Hepatocyte (in vitro differentiated cells): ENCODE data around the gene TMEM209. TPM values are rescaled to one million over a fixed set of nuclear protein-coding genes. Genes with fewer than 3 reads are reported as not detected.
"Not testable (repeated sequence)": the region's sequence is repeated elsewhere in the genome, so short reads cannot be mapped to it uniquely, and the experiment has no call there.

Experiments used
- DNase-seq: peaks from one replicate; pipeline ENCODE4 v3.0.0-alpha.2; 2016; ENCODE audit warnings: low spot score
- H2AFZ ChIP-seq: fragments of 200-600 bp; sonication (generic); 2 replicates; pipeline ENCODE4 v1.6.0; 2016; ENCODE audit warnings: antibody characterized with exemption, mild to moderate bottlenecking
- H3K27ac ChIP-seq: fragments of 200-600 bp; sonication (generic); 2 replicates; pipeline ENCODE4 v1.5.1; 2016; ENCODE audit warnings: mild to moderate bottlenecking
- H3K27me3 ChIP-seq: fragments of 200-600 bp; sonication (generic); 2 replicates; pipeline ENCODE4 v1.6.1; 2016
- H3K36me3 ChIP-seq: fragments of 200-600 bp; sonication (generic); replicated peaks from 2 replicates; pipeline ENCODE4 v1.5.1; 2016; ENCODE audit warnings: low read depth; ENCODE audit not compliant: insufficient read depth
- H3K4me1 ChIP-seq: fragments of 200-600 bp; sonication (generic); 2 replicates; pipeline ENCODE4 v1.5.1; 2016; ENCODE audit warnings: mild to moderate bottlenecking, moderate library complexity; ENCODE audit not compliant: insufficient read depth
- H3K4me2 ChIP-seq: fragments of 200-600 bp; sonication (generic); 2 replicates; pipeline ENCODE4 v1.6.0; 2016
- H3K4me3 ChIP-seq: fragments of 200-600 bp; sonication (generic); 2 replicates; pipeline ENCODE4 v1.5.1; 2016; ENCODE audit warnings: mild to moderate bottlenecking
- H3K79me2 ChIP-seq: fragments of 200-600 bp; sonication (generic); 2 replicates; pipeline ENCODE4 v1.6.0; 2017; ENCODE audit warnings: mild to moderate bottlenecking
- H3K9me2 ChIP-seq: fragments of 200-600 bp; sonication (generic); replicated peaks from 2 replicates; pipeline ENCODE4 v1.6.0; 2017; ENCODE audit warnings: mild to moderate bottlenecking; ENCODE audit not compliant: insufficient read depth
- H3K9me3 ChIP-seq: fragments of 200-600 bp; sonication (generic); 2 replicates; pipeline ENCODE4 v1.5.1; 2016; ENCODE audit warnings: low read depth, mild to moderate bottlenecking
- H4K20me1 ChIP-seq: fragments of 200-600 bp; sonication (generic); 2 replicates; pipeline ENCODE4 v1.6.0; 2016; ENCODE audit warnings: mild to moderate bottlenecking; ENCODE audit not compliant: insufficient read depth, poor library complexity, severe bottlenecking
- CTCF ChIP-seq: fragments of 200-600 bp; sonication (generic); IDR thresholded peaks from 2 replicates; pipeline ENCODE4 v1.5.1; 2016; ENCODE audit warnings: antibody characterized with exemption, mild to moderate bottlenecking; ENCODE audit not compliant: poor library complexity
- EZH2 ChIP-seq: fragments of 200-600 bp; sonication (generic); IDR thresholded peaks from 2 replicates; pipeline ENCODE4 v1.6.1; 2016; ENCODE audit warnings: antibody characterized with exemption, mild to moderate bottlenecking, borderline replicate concordance
- EZH2phosphoT487 ChIP-seq: fragments of 200-600 bp; sonication (generic); IDR thresholded peaks from one replicate; pipeline ENCODE4 v1.6.1; 2018; ENCODE audit warnings: antibody characterized with exemption, mild to moderate bottlenecking, low read depth, moderate library complexity; ENCODE audit not compliant: unreplicated experiment, severe bottlenecking
- WGBS: methylation state at CpG from one replicate; pipeline ENCODE4 v1.1.6; 2016; ENCODE audit warnings: low lambda C conversion rate; ENCODE audit errors: missing lambda C conversion rate; 5-methylcytosine and 5-hydroxymethylcytosine counted together
- polyA plus RNA-seq: library from polyadenylated mRNA; unstranded; fragments of >200 nt; fragmentation: Nextera tagmentation; extraction: Ambion mirVana; gene quantifications from 2 replicates; pipeline ENCODE4 v1.2.1, GENCODE V29; 2016
- total RNA-seq: library from RNA; depleted of rRNA; stranded (reverse); fragments of >200 nt; gene quantifications from 2 replicates; pipeline ENCODE4 v1.2.3, GENCODE V29; 2014

TMEM209 gene
- total and polyA plus RNA-seq, 2 experiments from 2014 or later: 14.2 to 16.1 TPM

GRCh38 chr7:130146693-130147405 lies 58.4 kb downstream of the TMEM209 start:
- DNase-seq: no peak
- Histone ChIP-seq H2AFZ (no peak overlapping the region), H3K4me1 (peaks cover 23% of the 10 kb centered on the region), H3K9me2 (no peaks in the 10 kb centered on the region), H3K27ac (no peak overlapping the region), H3K36me3 (no peaks in the 10 kb centered on the region), H3K9me3 (no peaks in the 10 kb centered on the region), H3K4me2 (no peak overlapping the region), H3K4me3 (no peak overlapping the region), H4K20me1 (no peaks in the 10 kb centered on the region), H3K27me3 (no peaks in the 10 kb centered on the region), H3K79me2 (no peaks in the 10 kb centered on the region)
- no peak for TF ChIP-seq CTCF
- WGBS: 89% methylated on average over 9 of the region's 9 CpGs

- H3K4me2 ChIP-seq, H3K9me3 ChIP-seq, H3K9me2 ChIP-seq, DNase-seq, H4K20me1 ChIP-seq, H2AFZ ChIP-seq, H3K79me2 ChIP-seq, H3K4me3 ChIP-seq, H3K27ac ChIP-seq, H3K36me3 ChIP-seq, H3K27me3 ChIP-seq: not testable (repeated sequence)
- peaks cover 28% of the 10 kb centered on the region for H3K4me1 ChIP-seq
- 90% methylated on average over 5 of the region's 5 CpGs for WGBS
Measured at GRCh38 chr7:130146142-130146541, 59.1 kb downstream of the TMEM209 start.

- H3K79me2 ChIP-seq: no peaks in the 10 kb centered on the region
- no peaks in the 10 kb centered on the region for H3K9me3 ChIP-seq
- peak overlapping the region; percentile 81 for H3K27ac ChIP-seq
- no peak overlapping the region for H2AFZ ChIP-seq
- TF ChIP-seq CTCF: no peak
- TF ChIP-seq EZH2: no peak
- no peak for TF ChIP-seq EZH2phosphoT487
- no peaks in the 10 kb centered on the region for H3K9me2 ChIP-seq
- H3K27me3 ChIP-seq: no peaks in the 10 kb centered on the region
- no peak for DNase-seq
- H4K20me1 ChIP-seq: no peaks in the 10 kb centered on the region
- peak overlapping the region; percentile 38 for H3K4me2 ChIP-seq
- 94% methylated on average over 14 of the region's 14 CpGs for WGBS
- H3K36me3 ChIP-seq: no peaks in the 10 kb centered on the region
- no peak overlapping the region for H3K4me3 ChIP-seq
- peaks cover 33% of the 10 kb centered on the region for H3K4me1 ChIP-seq
Measured at GRCh38 chr7:130145424-130146100, 59.6 kb downstream of the TMEM209 start.

GRCh38 chr7:130144312-130145171 lies 60.7 kb downstream of the TMEM209 start:
- peak; percentile 55 for DNase-seq

More at GRCh38 chr7:130144312-130145171, 60.7 kb downstream of the TMEM209 start:
- Histone ChIP-seq H4K20me1 (no peaks in the 10 kb centered on the region), H3K36me3 (no peaks in the 10 kb centered on the region), H3K9me3 (no peaks in the 10 kb centered on the region), H3K4me1 (peaks cover 33% of the 10 kb centered on the region), H3K9me2 (no peaks in the 10 kb centered on the region), H3K79me2 (no peaks in the 10 kb centered on the region), H3K4me3 (no peak overlapping the region), H3K27ac (peak overlapping the region; percentile 81), H3K4me2 (peak overlapping the region; percentile 38), H2AFZ (no peak overlapping the region), H3K27me3 (no peaks in the 10 kb centered on the region)
- TF ChIP-seq CTCF (no peak), EZH2 (no peak), EZH2phosphoT487 (no peak)
- 60% methylated on average over 14 of the region's 14 CpGs for WGBS
